ENCODE results near the gene TIMM44.
"Not testable (repeated sequence)": the region's sequence is repeated elsewhere in the genome, so short reads cannot be mapped to it uniquely, and the experiment has no call there.

The TIMM44 gene

DNA sequence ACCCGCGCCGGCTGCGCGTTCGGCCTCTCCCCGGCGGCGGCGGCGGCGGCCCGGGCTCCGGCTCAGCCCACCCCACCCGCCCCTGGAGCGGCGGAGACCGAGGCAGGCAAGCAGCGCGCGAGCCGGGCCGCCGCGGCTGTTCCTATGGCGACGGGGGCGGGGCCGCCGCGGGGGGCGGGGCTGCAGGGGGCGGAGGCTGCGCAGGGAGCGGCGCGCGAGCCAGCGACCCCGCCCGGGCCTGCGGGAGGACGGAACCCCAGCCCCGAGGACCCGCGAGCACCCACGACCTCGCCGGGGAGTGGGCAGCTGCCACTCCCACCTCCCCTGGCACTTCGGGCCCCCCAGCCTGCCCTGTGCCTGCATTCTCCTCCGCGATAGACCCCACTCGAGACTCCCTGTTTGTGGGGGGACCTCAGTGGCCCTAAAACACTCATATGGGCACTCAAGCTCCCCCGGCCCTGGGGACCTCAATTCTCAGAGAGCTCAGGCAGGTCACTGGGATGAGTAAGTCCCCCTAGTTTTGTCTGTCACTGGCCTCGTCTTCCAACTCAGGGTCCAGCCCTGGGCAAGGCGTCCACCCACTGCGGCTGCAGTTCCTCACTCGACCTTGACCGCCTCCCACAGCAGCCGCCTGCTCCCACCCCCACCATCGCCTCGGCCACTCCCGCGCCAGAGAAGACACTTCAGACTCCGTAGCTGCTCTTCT, 17.3 kb downstream of the TIMM44 start, which contains the start of gene CTXN1:
CTXN1 (minus strand) TSS at position 115 of the 706 bp plus-strand sequence. CDS start 597 bp downstream, outside the sequence.
- in situ Hi-C loops (cut with MboI; ENCODE audit: low sequenced_read_pairs) = no loop called here

DNA sequence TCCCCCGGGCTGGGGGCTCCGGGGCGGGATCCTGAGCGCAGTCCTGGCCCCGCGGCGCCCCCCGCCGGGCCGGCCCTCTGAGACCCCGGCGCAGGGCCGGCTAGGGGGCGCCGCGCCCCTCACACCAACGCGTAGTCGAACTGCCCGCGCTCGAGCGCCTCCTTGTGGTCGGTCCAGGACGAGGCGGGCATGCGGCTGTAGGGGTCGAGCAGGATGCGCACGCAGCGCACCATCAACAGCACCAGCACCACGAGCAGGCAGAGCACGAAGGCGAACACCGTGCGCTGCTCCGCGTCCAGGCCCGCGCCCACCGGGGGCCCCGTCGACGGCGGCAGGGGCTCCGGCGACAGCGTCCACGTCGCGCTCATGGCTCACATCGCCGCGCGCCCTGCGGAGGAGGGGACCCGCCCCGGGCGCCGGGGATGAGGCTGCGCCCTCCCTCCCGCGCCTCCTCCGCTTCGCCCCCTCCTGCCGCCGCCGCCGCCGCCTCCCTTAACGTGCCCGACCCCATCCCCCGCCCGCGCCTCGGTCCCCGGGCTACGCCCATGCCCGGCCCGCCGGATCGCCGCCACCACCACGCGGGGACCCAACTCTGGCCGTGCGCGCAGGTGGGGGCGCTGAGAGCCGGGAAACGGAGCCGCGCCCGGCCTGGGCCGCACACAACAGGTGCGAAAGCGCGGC, 18.2 kb downstream of the TIMM44 start:
- in situ Hi-C loops (cut with MboI; ENCODE audit: low sequenced_read_pairs) = no loop called here

DNA sequence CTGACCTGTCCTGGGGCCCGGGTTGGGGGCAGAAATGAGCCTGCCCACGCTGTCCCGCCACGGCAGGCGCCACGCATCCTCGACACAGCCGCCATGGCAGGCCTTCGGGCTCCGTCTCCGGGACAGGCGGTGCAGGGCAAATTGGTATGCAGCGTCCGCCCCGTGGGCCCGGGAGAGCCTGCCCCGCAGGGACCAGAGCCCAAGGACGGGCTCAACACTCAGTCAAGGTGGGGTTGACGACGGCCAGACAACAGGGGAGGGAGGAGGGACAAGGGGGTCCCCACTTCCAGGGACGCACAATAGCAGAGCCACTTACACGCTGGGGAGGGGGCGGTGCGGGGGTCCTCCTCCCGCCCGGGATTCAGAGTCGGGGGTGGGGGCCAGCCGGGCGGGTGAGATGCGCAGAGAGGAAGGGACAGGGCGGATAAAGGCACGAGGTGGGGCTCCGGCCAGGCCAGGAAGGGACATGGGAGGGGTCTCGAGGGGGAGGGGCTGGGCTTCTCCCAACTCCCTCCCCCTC, 18.8 kb downstream of the TIMM44 start:
- in situ Hi-C loops (cut with MboI; ENCODE audit: low sequenced_read_pairs) = no loop called here

DNA sequence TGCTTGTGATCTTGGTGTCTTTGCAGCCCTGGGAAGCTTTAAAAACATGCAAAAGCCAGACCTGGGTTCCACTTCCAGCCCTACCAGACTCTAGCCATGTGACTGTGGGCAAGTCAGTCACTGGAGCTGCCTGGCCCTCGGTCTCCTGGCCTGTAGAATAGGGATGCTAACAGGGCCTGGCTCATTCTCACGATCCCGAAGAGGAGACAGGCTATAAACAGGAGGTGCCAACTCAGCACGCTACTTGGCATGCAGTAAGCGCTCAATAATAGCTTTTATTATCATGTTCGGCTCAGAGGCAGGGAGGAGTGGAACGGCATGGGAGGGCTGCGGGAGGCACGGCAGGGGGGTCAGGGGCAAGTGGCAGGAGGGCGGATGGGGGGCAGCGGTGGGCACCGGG, 19.2 kb downstream of the TIMM44 start:
- in situ Hi-C loops (cut with MboI; ENCODE audit: low sequenced_read_pairs) = no loop called here

DNA sequence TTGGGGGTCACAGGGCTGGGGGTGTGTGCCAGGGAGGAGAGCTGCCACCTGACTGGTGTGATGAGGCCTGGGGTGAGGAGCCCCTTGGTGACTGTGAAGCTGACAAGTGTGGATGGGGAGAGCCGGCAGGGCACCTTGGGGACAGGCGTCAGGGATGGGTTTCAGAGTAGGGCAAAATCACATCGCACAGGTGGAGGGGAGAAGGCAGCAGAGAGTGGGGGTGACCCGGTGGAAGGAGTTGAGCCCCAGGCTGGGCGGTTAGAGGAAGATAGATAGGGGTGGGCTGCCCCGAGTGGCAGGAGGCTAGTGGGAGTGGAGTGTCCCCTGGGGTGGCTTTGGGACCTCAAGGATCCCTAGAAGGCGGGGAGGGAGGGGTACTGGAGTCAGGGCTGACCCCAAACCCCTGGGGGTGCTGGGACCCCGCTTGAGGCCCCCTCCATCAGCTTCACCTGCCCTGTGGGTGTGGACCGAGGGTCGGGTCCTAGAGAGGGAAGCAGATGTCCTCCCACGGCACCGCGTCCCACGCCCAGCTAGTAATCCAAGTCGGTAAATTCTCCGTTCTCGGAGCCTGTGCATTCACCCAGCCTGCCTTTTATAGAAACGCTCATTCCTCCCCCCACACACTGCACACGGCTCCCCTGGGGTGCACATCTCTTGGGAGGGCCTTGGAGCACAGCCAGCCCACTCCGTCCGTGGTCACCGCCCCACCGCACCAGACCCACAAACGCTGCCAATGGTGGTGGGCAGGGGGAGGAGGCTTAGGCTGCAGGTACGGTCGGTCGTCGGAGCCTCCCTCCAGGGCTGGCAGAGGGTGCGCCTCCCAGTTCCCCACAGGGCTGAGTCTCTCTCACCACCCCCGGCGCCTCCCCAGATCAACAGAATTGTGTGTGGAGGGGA, 19.9 kb downstream of the TIMM44 start:
- in situ Hi-C loops (cut with MboI; ENCODE audit: low sequenced_read_pairs) = no loop called here

DNA sequence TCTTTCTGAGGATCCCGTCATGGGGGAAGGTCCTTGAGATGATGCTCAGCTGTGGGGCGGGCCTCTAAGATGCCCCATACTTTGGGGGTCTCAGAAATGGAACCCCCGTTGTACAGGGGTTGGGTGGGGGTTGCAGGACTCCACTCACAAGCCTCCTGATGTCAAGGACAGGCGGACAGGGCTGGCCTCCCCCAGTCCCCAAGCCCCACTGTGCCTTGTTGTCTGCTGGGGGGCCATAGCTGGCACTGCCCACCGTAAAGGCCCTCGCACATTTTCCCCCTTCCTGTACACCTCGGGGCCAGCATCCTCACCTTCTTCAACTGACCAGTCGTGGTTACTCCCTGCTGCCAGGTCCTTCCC, 20.6 kb downstream of the TIMM44 start:
- in situ Hi-C loops (cut with MboI; ENCODE audit: low sequenced_read_pairs) = no loop called here

DNA sequence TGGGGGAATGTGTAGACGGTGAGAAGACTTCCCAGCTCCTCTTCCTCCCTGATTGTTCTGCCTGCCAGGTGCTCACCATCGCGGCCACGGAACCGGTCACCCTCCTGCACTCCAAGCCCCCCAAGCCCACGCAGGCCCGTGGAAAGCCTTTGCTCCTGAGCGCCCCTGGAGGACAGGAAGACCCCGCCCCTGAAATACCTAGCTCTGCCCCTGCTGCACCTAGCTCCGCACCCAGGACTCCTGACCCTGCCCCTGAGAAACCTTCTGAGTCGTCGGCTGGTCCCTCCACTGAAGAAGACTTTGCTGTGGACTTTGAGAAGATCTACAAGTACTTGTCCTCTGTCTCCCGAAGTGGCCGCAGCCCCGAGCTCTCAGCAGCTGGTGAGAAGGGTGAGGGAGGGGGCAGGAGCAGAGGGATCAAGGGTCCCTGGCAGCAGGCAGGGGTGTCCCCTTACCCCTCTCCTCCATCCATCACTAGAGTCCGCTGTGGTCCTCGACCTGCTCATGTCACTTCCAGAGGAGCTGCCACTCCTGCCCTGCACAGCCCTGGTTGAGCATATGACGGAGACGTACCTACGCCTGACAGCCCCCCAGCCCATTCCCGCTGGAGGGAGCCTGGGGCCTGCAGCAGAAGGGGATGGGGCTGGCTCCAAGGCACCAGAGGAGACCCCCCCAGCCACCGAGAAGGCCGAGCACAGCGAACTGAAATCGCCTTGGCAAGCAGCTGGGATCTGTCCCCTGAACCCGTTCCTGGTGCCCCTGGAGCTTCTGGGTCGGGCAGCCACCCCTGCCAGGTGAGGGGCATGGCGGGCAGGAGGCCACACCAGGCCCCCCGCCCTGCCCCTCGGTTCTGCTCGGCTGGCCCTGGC, 21.3 kb downstream of the TIMM44 start:
- in situ Hi-C loops (cut with MboI; ENCODE audit: low sequenced_read_pairs) = no loop called here

DNA sequence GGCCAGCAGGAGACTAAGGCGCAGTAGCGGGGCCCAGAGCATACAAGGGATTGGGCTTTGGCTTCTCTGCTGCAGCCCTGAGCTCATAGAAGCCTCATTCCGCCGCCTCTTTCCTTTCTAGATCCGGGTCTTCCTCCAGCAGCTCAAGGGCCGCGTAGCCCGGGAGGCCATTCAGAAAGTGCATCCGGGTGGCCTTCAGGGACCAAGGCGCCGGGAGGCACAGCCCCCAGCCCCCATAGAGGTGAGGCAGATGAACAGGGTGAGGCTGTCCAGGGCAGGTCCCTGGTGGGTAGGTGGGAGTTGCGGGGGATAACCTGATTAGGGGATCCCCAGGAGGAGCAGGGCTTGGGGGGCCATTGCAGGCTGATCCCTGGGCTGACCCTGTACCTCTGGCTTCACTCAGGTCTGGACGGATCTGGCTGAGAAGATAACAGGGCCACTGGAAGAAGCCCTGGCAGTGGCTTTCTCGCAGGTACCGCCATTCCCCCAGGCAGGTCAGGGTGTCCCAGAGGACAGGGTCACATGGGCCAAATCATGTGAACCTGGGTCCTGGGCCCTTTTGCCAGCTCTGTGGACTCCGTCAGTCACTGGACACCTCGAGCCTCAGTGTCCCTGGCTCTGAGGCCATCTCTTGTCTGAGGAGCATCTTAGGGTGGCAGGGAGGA, 22.0 kb downstream of the TIMM44 start:
- in situ Hi-C loops (cut with MboI; ENCODE audit: low sequenced_read_pairs) = no loop called here

DNA sequence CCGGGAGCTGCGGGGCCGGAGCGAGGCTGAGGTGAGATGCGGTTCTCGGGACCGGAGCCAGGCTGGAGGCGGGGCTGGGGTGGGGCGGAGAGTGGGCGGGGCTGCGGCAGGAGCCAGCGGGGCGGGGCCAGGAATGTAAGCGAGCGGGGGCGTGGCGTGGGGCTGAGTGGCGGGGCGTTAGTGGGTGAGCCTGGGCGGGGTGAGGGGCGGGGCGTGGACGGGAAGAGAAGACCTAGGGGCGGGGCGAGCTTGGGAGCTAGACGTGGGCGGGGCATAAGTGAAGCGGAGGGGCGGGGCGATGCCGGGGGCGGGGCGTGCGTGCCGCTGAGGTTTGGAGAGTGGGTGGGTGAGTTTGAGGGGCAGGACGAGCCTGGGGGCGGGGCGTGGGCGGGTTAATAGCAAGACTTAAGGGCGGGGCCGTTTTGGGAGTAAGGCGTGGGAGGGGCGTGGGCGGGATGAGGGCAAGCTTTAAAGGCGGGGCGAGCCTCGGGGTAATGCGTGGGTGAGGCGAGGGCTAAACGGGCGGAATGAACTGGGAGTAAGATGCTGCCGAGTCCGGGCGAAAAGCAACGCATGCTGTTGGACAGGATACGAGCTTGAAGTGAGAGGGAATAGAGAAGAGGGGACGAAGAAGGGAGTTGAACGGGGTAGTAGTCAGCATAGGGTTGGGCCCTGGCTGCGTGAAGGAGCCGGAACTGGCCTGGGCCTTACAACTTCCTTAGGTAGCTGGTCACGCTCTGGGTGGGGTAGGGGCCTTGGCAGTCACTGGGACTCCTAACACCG, 22.8 kb downstream of the TIMM44 start:
- in situ Hi-C loops (cut with MboI; ENCODE audit: low sequenced_read_pairs) = no loop called here

DNA sequence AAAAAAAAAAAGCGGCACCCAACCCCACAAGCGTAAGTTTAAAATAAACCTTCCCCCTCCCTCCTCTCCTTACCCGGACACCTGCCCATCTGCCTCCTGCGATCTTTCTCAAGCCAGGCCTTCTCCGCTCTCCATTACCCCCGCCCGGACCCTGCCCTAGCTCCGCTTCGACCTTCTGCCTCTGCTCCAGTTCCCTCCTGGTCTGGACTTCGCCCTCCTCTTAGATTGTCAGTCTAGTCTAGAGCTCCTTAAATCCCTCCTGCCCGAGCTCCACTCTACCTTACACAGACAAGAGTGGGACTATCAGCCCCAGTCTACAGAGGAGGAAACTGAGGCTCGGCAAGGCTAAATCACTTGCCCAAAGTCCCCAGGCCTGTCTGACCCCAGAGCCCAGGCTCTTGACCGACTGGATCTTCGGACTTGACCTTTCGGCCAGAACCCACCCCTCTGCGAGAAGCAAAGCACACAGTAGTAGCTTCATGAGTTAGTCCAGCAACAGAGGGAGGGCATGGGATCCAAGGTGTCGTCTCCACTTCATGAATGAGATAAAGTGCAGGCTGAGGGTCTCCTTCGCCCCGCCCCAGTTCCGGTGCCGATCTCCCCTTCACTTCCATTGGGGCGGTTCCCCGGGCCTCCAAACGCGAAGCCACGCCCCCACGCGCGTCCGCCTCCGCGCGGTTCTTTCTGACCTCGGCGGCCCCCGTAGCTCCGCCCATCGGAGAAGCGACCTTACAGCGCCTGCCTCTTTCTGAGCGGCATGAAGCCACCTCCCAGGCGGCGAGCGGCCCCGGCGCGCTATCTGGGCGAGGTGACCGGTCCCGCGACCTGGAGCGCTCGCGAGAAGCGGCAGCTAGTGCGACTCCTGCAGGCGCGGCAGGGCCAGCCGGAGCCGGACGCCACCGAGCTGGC, 23.6 kb downstream of the TIMM44 start, which contains the start of gene SNAPC2:
SNAPC2 (plus strand) TSS at position 729 of the 909 bp plus-strand sequence; CDS start at position 758, 29 bp downstream.
- in situ Hi-C loops (cut with MboI; ENCODE audit: low sequenced_read_pairs) = no loop called here

DNA sequence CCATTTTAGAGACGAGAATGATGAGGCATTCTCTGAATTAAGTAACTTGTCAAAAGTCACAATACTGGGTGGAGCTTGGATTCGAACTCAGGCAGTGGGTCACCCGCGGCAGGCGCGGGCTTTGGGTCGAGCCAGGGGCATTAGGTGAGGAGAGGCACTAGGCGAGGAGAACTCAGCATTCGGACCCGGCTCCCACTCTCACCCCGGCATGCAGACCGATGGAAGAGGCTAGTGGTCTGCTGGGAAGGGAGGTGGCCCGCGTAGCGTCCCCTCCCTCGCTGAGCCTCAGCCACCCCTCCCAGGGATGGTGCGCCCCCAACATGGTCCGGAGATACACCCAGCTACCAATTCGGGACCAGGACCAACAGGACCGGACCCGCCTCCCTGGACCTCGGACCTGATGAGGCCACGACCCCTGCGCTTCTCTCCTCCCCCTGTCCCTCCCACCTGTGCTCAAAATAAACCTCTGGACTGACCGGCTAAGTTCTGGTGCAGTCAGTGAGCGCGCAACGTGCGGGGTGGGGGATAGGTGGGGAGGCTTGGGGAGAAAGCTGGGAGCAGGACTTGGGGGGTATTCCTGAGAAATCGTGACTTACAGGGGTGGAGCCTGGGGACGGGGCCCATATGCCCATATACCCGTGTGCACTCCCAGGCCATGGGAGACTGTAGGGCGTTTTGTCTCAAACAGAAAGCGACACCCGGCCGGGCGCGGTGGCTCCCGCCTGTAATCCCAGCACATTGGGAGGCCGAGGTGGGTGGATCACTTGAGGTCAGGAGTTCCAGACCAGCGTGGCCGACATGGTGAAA, 24.6 kb downstream of the TIMM44 start:
- in situ Hi-C loops (cut with MboI; ENCODE audit: low sequenced_read_pairs) = no loop called here

DNA sequence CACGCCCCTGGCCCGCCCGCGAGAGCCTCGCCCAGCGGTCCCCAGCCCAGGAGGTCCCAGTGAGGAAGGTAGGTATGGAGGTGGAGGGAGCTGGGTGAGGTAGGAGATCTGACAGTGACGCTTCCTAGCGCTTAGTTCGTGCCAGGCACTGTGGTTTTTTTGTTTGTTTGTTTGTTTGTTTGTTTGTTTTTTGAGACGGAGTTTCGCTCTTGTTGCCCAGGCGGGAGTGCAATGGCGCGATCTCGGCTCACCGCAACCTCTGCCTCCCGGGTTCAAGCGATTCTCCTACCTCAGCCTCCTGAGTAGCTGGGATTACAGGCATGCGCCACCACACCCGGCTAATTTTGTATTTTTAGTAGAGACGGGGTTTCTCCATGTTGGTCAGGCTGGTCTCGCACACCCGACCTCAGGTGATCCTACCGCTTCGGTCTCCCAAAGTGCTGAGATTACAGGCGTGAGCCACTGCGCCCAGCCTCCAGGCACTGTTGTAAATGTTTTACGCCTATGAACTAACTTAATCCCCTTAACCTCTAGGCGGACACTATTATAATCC, 25.3 kb downstream of the TIMM44 start:
- in situ Hi-C loops (cut with MboI; ENCODE audit: low sequenced_read_pairs) = not testable (repeated sequence)

DNA sequence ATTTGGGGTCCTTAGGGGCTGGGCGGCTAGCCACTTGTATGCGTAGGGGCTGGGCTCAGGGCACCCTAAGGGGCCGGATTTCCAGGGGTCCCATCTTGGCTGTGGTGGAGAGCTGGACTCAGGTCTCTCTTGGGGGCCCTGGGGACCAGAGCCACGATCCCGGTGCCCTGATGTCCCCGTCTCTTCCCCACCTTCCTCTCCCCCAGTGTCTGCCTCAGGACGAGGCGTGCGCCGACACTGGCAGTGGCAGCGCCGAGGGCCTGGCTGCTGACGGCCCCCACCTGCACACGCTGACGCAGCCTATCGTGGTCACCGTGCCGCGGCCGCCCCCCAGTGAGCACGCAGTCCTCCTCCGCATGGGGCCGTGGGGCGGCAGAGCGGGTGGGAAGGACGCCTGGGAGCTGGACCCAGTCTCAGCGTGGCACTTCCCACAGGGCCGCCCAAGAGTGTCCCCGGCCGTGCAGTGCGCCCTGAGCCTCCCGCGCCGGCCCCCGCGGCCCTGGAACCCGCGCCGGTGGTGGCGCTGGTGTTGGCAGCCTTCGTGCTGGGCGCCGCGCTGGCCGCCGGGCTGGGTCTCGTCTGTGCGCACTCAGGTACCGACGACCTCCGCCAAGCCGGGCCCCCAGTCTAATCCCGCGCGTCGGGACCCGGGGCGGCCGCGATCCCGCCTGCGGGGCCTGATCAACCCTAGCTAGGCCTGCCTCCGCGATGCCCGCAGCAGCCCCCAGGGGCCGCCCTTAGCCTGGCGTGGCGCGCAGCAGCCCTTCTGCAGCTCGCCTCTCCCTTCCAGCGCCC, 26.0 kb downstream of the TIMM44 start:
- in situ Hi-C loops (cut with MboI; ENCODE audit: low sequenced_read_pairs) = no loop called here

DNA sequence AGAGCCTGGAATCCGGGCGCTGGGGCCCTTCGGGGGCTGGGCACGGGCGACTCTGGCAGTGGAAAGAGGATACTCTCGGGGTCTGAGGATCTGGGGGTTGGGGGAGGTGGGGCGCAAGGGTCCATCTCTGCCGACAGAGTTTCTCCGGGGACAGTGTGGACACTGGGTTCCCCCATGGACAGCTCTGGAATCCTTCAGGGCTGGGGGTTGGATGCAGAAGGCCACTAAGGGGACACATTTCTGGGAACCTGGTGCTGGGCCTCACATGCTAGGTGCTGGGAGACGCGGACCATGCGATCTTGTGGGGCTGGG, 26.6 kb downstream of the TIMM44 start:
- in situ Hi-C loops (cut with MboI; ENCODE audit: low sequenced_read_pairs) = no loop called here

DNA sequence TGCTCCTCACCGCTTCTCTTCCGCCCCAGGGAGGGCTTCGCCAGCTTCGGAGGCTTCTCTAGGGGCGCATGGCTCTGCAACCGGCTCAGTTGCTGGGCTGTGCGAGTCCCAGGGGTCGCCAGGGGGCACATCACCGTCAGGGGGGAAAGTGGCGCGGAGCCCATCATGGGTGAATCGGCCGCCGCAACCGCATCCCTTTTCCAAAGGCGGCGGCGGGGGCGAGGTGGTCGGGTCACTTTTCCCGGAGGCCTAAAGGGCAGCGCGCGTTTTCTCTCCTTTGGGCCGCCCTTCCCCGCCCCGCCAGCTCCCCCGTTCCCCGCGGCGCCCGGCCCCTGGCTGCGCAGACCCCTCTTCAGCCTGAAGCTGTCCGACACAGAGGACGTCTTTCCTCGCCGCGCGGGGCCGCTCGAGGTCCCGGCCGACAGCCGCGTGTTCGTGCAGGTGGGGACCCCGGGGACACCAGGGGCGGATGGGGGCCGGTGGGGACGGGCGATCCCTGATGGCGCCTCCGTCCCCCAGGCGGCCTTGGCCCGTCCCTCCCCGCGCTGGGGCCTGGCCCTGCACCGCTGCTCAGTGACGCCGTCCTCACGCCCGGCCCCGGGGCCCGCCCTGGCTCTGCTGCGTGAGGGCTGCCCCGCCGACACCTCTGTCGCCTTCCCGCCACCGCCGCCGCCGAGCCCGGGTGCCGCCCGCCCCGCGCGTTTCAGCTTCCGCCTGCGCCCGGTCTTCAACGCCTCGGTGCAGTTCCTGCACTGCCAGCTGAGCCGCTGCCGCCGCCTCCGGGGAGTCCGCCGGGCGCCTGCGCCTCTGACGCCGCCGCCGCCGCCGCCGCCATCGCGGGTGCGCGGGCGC, 27.1 kb downstream of the TIMM44 start:
- in situ Hi-C loops (cut with MboI; ENCODE audit: low sequenced_read_pairs) = no loop called here

Measured in HL-60/S4 (cell line).